Measurements from ENCODE around the gene NR3C2.

- TF ChIP-seq, protein P1, sequence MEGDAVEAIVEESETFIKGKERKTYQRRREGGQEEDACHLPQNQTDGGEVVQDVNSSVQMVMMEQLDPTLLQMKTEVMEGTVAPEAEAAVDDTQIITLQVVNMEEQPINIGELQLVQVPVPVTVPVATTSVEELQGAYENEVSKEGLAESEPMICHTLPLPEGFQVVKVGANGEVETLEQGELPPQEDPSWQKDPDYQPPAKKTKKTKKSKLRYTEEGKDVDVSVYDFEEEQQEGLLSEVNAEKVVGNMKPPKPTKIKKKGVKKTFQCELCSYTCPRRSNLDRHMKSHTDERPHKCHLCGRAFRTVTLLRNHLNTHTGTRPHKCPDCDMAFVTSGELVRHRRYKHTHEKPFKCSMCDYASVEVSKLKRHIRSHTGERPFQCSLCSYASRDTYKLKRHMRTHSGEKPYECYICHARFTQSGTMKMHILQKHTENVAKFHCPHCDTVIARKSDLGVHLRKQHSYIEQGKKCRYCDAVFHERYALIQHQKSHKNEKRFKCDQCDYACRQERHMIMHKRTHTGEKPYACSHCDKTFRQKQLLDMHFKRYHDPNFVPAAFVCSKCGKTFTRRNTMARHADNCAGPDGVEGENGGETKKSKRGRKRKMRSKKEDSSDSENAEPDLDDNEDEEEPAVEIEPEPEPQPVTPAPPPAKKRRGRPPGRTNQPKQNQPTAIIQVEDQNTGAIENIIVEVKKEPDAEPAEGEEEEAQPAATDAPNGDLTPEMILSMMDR (conservative IDR thresholded peaks at IDR 0.05; ENCODE audit: low read depth, low read length): no peak
- TF ChIP-seq CEBPB (IDR thresholded peaks at IDR 0.05; ENCODE audit: low read depth, low read length) (no peak), MAZ (IDR thresholded peaks at IDR 0.05; ENCODE audit: borderline replicate concordance, low read depth, low read length) (no peak), USF2 (IDR thresholded peaks at IDR 0.05; ENCODE audit: low read depth, low read length) (no peak)
These were observed 230.7 kb downstream of the NR3C2 start for GRCh38 chr4:148211533-148211932.

Data from IMR-90 (cell line).